HCT116 (cell line): ENCODE results near the gene STC2. TPM values are rescaled to one million over a fixed set of nuclear protein-coding genes. Genes with fewer than 3 reads are reported as not detected.

Experiments used
- ATAC-seq: fragments of 200-7000 bp; cut with Tn5 transposase; 2 replicates; pipeline ENCODE4 v1.9.1; 2020; ENCODE audit warnings: mild to moderate bottlenecking, moderate library complexity
- BruUV-seq: library from RNA; stranded (reverse); fragments of 400-500 nt; replicated peaks from 2 replicates; lab custom pipeline; 2021; lab: Mats Ljungman, UMichigan
- CTCF ChIA-PET: fragments of 300-600 bp; sonication (Branson Sonifier 250); formaldehyde crosslinking; loops from one replicate; lab custom pipeline; 2021; ENCODE audit warnings: antibody characterized with exemption; lab: Charles Lee
- POLR2A ChIA-PET: fragments of 300-600, 350-600 bp; sonication (Branson Sonifier 250); formaldehyde crosslinking; loops from one replicate; lab custom pipeline; 2021; ENCODE audit warnings: antibody characterized with exemption; lab: Charles Lee
- RAD21 ChIA-PET, 2 experiments: fragments of 300-600 bp; sonication (Branson Sonifier 250); formaldehyde crosslinking; loops; one replicate each; lab custom pipeline; 2023; ENCODE audit warnings: low total read pairs in 2 of 2; ENCODE audit not compliant: uncharacterized antibody in 2 of 2, unreplicated experiment in 2 of 2, low non-redundant PET in 1 of 2; lab: Charles Lee
- DNase-seq: peaks from one replicate; pipeline ENCODE4 v3.0.0-alpha.2; 2010; ENCODE audit warnings: low read depth, low spot score
- H2AFZ ChIP-seq: fragments of 200-600 bp; shearing (Covaris generic), sonication (generic); 2 replicates; pipeline ENCODE4 v1.6.1; 2017; ENCODE audit warnings: low read depth, mixed run types, mixed read lengths, antibody characterized with exemption, low read length; ENCODE audit not compliant: poor library complexity, severe bottlenecking
- H3K27ac ChIP-seq: 2 replicates; pipeline ENCODE4 v1.5.1; 2012; ENCODE audit warnings: low read depth, low read length
- H3K27me3 ChIP-seq: fragments of 200-600 bp; sonication (generic); 2 replicates; pipeline ENCODE4 v1.6.1; 2016; ENCODE audit warnings: mixed run types, low read length, mixed read lengths; ENCODE audit not compliant: insufficient read depth
- H3K36me3 ChIP-seq, 2 experiments: fragments of 200-500 bp in 1 of 2; fragments of 200-600 bp in 1 of 2; sonication (Bioruptor generic) in 1 of 2; sonication (generic) in 1 of 2; 2 replicates each; pipeline versions ENCODE4 v1.5.1 to v1.6.1; 2014 to 2016; ENCODE audit warnings: low read length in 2 of 2, inconsistent platforms in 1 of 2, mixed read lengths in 1 of 2, mixed run types in 1 of 2; ENCODE audit not compliant: insufficient read depth in 2 of 2, control insufficient read depth in 1 of 2
- H3K4me1 ChIP-seq, 2 experiments: fragments of 200-600 bp in 1 of 2; sonication (generic) in 1 of 2; 2 replicates each; pipeline versions ENCODE4 v1.5.1 to v1.6.1; 2012 to 2017; ENCODE audit warnings: low read length in 2 of 2, inconsistent platforms in 1 of 2, mild to moderate bottlenecking in 1 of 2, mixed read lengths in 1 of 2, mixed run types in 1 of 2, moderate library complexity in 1 of 2; ENCODE audit not compliant: insufficient read depth in 2 of 2, control insufficient read depth in 1 of 2
- H3K4me2 ChIP-seq: fragments of 200-600 bp; sonication (generic); 2 replicates; pipeline ENCODE4 v1.6.1; 2017; ENCODE audit warnings: mixed run types, low read length, mixed read lengths
- H3K4me3 ChIP-seq, 2 experiments: fragments of 200-600 bp in 1 of 2; sonication (generic) in 1 of 2; replicated peaks in 1 of 2; 2 replicates each; pipeline ENCODE4 v1.5.1; 2011 to 2016; ENCODE audit warnings: low read length in 2 of 2, control low read depth in 1 of 2, low read depth in 1 of 2, mild to moderate bottlenecking in 1 of 2, mixed read lengths in 1 of 2, mixed run types in 1 of 2
- H3K79me2 ChIP-seq: fragments of 200-600 bp; sonication (generic); 2 replicates; pipeline ENCODE4 v1.6.1; 2017; ENCODE audit warnings: mild to moderate bottlenecking, mixed run types, low read length, moderate library complexity, mixed read lengths; ENCODE audit not compliant: insufficient read depth
- H3K9ac ChIP-seq: fragments of 200-600 bp; sonication (generic); 2 replicates; pipeline ENCODE4 v1.6.1; 2016; ENCODE audit warnings: low read length, mixed read lengths
- H3K9me2 ChIP-seq: fragments of 200-600 bp; sonication (generic), shearing (Covaris generic); 2 replicates; pipeline ENCODE4 v1.6.1; 2017; ENCODE audit warnings: mixed run types, mild to moderate bottlenecking, moderate library complexity; ENCODE audit not compliant: insufficient read depth
- H3K9me3 ChIP-seq, 2 experiments: fragments of 200-500 bp in 1 of 2; fragments of 200-600 bp in 1 of 2; sonication (Bioruptor generic) in 1 of 2; sonication (generic) in 1 of 2; 2 replicates each; pipeline ENCODE4 v1.6.1; 2014 to 2017; ENCODE audit warnings: low read length in 2 of 2, mixed read lengths in 2 of 2, inconsistent platforms in 1 of 2, low read depth in 1 of 2, mild to moderate bottlenecking in 1 of 2, mixed run types in 1 of 2, moderate library complexity in 1 of 2; ENCODE audit not compliant: control insufficient read depth in 1 of 2, insufficient read depth in 1 of 2
- H4K20me1 ChIP-seq: fragments of 200-600 bp; sonication (generic), shearing (Covaris generic); 2 replicates; pipeline ENCODE4 v1.6.1; 2017; ENCODE audit warnings: mixed run types, mild to moderate bottlenecking, moderate library complexity; ENCODE audit not compliant: insufficient read depth
- ZNF274 ChIP-seq: fragments of 200-500 bp; sonication (Bioruptor generic); IDR thresholded peaks from 2 replicates; pipeline ENCODE4 v1.6.1; 2014; ENCODE audit warnings: mild to moderate bottlenecking, low read depth, low read length, inconsistent platforms
- intact Hi-C: fragments of 100-400 bp; cut with micrococcal nuclease; formaldehyde crosslinking; loops from 2 replicates; pipeline ENCODE4 v1.10.0; 2022
- total RNA-seq: library from RNA; stranded (reverse); gene quantifications from one replicate; pipeline ENCODE4 v1.2.1, GENCODE V29; 2021; ENCODE audit not compliant: unreplicated experiment
- TF ChIP-seq, protein P1 (sequence below): IDR thresholded peaks from 2 replicates; pipeline ENCODE4 v1.6.1; 2011; ENCODE audit warnings: mild to moderate bottlenecking, low read length, moderate library complexity; ENCODE audit not compliant: insufficient replicate concordance; ENCODE audit errors: extremely low read depth

Gene STC2
- total RNA-seq, 1 experiment from 2014 or later, result 97.3 TPM

DNA sequence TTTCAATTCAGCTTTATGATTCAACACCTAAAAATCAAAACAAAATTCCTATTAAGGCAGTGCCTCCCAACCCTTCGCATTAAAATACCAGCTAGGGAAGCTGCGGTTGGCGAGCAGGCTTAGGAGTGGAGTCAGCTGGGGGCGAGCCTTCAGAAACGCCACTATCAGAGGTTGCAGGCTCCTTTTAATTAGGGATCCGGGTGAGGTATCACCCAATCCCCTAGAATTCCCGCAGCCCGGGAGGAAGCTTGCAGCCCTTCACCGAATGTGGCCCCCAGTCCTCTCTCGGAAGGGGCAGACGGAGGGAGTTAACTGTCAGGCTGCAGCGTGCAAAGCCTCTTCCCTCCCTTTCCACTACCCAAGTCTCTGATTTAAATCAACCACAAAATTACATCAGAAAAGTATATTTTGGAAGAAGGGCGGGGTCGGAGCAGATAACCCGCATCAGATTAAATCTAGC lies 1.7 kb downstream of the STC2 start:
- H3K27me3 ChIP-seq, result no peaks in the 10 kb centered on the region
- no peak for ATAC-seq
- H3K9me3 ChIP-seq, result no peaks in the 10 kb centered on the region
- peaks cover 7% of the 10 kb centered on the region; the same call in 1 of the 2 replicates for H4K20me1 ChIP-seq
- ChIA-PET RAD21 (interaction anchor here in 1 of 2 experiments (1.1 kb wide), 1 partner anchor 33 kb away, joined by 4 read pairs; no protein-coding TSS in a partner anchor), CTCF (interaction anchor here (0.6 kb wide), 1 partner anchor 101 kb away, joined by 3 read pairs; no protein-coding TSS in a partner anchor), POLR2A (interaction anchor here (1.0 to 7.0 kb wide), 4 partner anchors 10 to 367 kb away, joined by 3 to 67 read pairs (median 34); partner anchors contain the start of gene RPL26L1)
- H3K4me3 ChIP-seq, result peak overlapping the region; percentile 94 to 96
- BruUV-seq, result no TSS peak
- H2AFZ ChIP-seq, result no peak overlapping the region
- intact Hi-C loops, result loop anchor here (5.0 kb wide), 2 partner anchors 126 to 291 kb away; partner anchors contain the start of gene BOD1
- H3K4me2 ChIP-seq, result peak overlapping the region; percentile 98
- peak overlapping the region; percentile 90 for H3K9ac ChIP-seq
- H3K9me2 ChIP-seq, result no peaks in the 10 kb centered on the region
- peaks cover 59% of the 10 kb centered on the region for H3K79me2 ChIP-seq
- DNase-seq, result no peak
- TF ChIP-seq ZNF274, result no peak
- peaks cover 27 to 44% of the 10 kb centered on the region in 2 experiments for H3K36me3 ChIP-seq
- no peak overlapping the region for H3K27ac ChIP-seq
- H3K4me1 ChIP-seq, result peaks cover 15 to 43% of the 10 kb centered on the region in 2 experiments; a peak in 3 of 4 replicates

DNA sequence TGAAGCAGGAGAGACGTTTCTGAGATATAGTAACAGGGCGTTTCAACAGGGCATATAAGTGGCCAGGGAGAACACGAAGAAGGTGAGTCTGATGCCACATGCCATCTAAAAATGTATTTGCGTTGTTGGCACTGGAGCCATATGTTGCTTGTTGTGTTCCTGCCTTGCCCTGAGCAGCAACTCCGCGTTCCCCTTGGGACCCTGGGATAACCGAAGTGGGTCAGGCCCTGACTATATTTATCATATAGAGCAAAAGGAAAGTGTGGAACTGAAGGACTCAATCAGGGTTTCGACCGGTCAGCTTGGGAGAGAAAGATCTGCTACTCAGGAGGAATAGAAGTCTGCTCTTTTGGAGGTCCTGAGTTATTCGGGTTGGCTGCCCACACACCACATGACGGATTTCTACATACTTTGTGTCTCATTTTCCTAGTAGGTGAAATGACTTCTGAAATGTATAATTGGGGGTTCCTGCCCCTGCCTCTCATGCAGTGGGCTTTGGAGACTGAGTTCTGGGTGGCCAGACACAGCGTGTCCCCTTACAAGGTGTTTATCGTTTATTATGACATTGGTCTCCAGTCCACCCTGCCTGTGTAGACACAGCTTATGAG lies 3.0 kb downstream of the STC2 start:
- H3K4me2 ChIP-seq, result no peak overlapping the region; the same call in 1 of the 2 replicates
- ChIA-PET POLR2A (interaction anchor here (7.0 kb wide), 1 partner anchor 8 kb away, joined by 65 read pairs; no protein-coding TSS in a partner anchor), CTCF (no interaction called here), RAD21 (no interaction called here)
- BruUV-seq, result TSS peak; percentile 12
- H3K27ac ChIP-seq, result no peak overlapping the region
- no peaks in the 10 kb centered on the region for H3K9me3 ChIP-seq
- intact Hi-C loops, result loop anchor here (5.0 kb wide), 2 partner anchors 127 to 292 kb away; partner anchors contain the start of gene BOD1
- H3K9me2 ChIP-seq, result no peaks in the 10 kb centered on the region
- ATAC-seq (no peak), DNase-seq (no peak)
- H2AFZ ChIP-seq, result no peak overlapping the region
- H3K79me2 ChIP-seq, result peaks cover 59% of the 10 kb centered on the region
- no peak overlapping the region for H3K9ac ChIP-seq
- H3K27me3 ChIP-seq, result no peaks in the 10 kb centered on the region
- peaks cover 37 to 56% of the 10 kb centered on the region in 2 experiments for H3K36me3 ChIP-seq
- TF ChIP-seq, protein P1, sequence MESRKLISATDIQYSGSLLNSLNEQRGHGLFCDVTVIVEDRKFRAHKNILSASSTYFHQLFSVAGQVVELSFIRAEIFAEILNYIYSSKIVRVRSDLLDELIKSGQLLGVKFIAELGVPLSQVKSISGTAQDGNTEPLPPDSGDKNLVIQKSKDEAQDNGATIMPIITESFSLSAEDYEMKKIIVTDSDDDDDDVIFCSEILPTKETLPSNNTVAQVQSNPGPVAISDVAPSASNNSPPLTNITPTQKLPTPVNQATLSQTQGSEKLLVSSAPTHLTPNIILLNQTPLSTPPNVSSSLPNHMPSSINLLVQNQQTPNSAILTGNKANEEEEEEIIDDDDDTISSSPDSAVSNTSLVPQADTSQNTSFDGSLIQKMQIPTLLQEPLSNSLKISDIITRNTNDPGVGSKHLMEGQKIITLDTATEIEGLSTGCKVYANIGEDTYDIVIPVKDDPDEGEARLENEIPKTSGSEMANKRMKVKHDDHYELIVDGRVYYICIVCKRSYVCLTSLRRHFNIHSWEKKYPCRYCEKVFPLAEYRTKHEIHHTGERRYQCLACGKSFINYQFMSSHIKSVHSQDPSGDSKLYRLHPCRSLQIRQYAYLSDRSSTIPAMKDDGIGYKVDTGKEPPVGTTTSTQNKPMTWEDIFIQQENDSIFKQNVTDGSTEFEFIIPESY, result no peak
- H4K20me1 ChIP-seq, result peaks cover 7% of the 10 kb centered on the region; the same call in 1 of the 2 replicates
- no peak overlapping the region for H3K4me3 ChIP-seq
- peaks cover 9 to 29% of the 10 kb centered on the region in 2 experiments; a peak in 3 of 4 replicates for H3K4me1 ChIP-seq
